Fibroblast of skin of back (primary cell): ENCODE measurements around the gene PAQR8.
A peak's percentile ranks its signal among the peaks of the same experiment; 100 is the strongest.
"Not testable (repeated sequence)": the region's sequence is repeated elsewhere in the genome, so short reads cannot be mapped to it uniquely, and the experiment has no call there.

Experiments
- DNase-seq: peaks from one replicate; pipeline ENCODE4 v3.0.0-alpha.2; 2013

PAQR8 gene

GRCh38 chr6:52377538-52378221 is 15.7 kb downstream of the PAQR8 start:
- DNase-seq, result no peak

GRCh38 chr6:52381249-52381648 is 19.3 kb downstream of the PAQR8 start:
- DNase-seq, result no peak

- DNase-seq, result no peak
Measured at GRCh38 chr6:52384145-52384766, 22.3 kb downstream of the PAQR8 start.

GRCh38 chr6:52385074-52385473 is 23.1 kb downstream of the PAQR8 start:
- DNase-seq, result no peak

- DNase-seq, result not testable (repeated sequence)
Measured at GRCh38 chr6:52388119-52388518, 26.2 kb downstream of the PAQR8 start.

- DNase-seq, result no peak
Measured at GRCh38 chr6:52388790-52389189, 26.8 kb downstream of the PAQR8 start.

- no peak for DNase-seq
Measured at GRCh38 chr6:52389264-52389625, 27.3 kb downstream of the PAQR8 start.

GRCh38 chr6:52389626-52390360 is 27.8 kb downstream of the PAQR8 start:
- DNase-seq, result peak; percentile 21

GRCh38 chr6:52390361-52390727 is 28.4 kb downstream of the PAQR8 start:
- peak; percentile 60 for DNase-seq

GRCh38 chr6:52391599-52391998 is 29.6 kb downstream of the PAQR8 start:
- no peak for DNase-seq

GRCh38 chr6:52392944-52393343 is 31.0 kb downstream of the PAQR8 start:
- peak; percentile 30 for DNase-seq

- no peak for DNase-seq
Measured at GRCh38 chr6:52393780-52394179, 31.8 kb downstream of the PAQR8 start.

GRCh38 chr6:52394251-52394666 is 32.3 kb downstream of the PAQR8 start:
- DNase-seq, result no peak

- DNase-seq, result no peak
Measured at GRCh38 chr6:52395969-52396368, 34.0 kb downstream of the PAQR8 start.

- DNase-seq, result peak; percentile 56
Measured at GRCh38 chr6:52399511-52400312, 37.8 kb downstream of the PAQR8 start.

GRCh38 chr6:52400313-52401041 is 38.5 kb downstream of the PAQR8 start:
- no peak for DNase-seq

- DNase-seq, result no peak
Measured at GRCh38 chr6:52403086-52403485, 41.1 kb downstream of the PAQR8 start.

- DNase-seq, result no peak
Measured at GRCh38 chr6:52403627-52404026, 41.7 kb downstream of the PAQR8 start.

GRCh38 chr6:52405243-52405642 is 43.3 kb downstream of the PAQR8 start:
- no peak for DNase-seq

GRCh38 chr6:52407467-52407866 is 45.5 kb downstream of the PAQR8 start:
- DNase-seq, result peak; percentile 60

GRCh38 chr6:52409499-52409898 is 47.5 kb downstream of the PAQR8 start:
- no peak for DNase-seq

GRCh38 chr6:52410979-52411378 is 49.0 kb downstream of the PAQR8 start:
- DNase-seq, result peak; percentile 31
